A549 (cell line): ENCODE results near the gene PHGDH. TPM values are rescaled to one million over a fixed set of nuclear protein-coding genes. Genes with fewer than 3 reads are reported as not detected.

Source experiments
- ATAC-seq, 2 experiments: fragments of 200-7000 bp in 1 of 2; fragments of >200 bp in 1 of 2; cut with Nextera tagmentation in 1 of 2; cut with Tn5 transposase in 1 of 2; 3 replicates each; pipeline versions ENCODE4 v1.8.0 to v1.9.1; 2018 to 2020; ENCODE audit warnings: mild to moderate bottlenecking in 1 of 2, moderate library complexity in 1 of 2
- CTCF ChIA-PET: fragments of 300-600 bp; sonication (Branson Sonifier 250); formaldehyde crosslinking; extraction: SDS; loops from one replicate; lab custom pipeline; 2021; ENCODE audit warnings: antibody characterized with exemption, inconsistent platforms; lab: Yijun Ruan, JAX
- POLR2A ChIA-PET: fragments of 350-600 bp; formaldehyde crosslinking; extraction: SDS; loops from one replicate; lab custom pipeline; 2021; ENCODE audit warnings: antibody characterized with exemption, inconsistent platforms; lab: Yijun Ruan, JAX
- DNase-seq, 2 experiments: peaks; one replicate each; pipeline versions ENCODE4 v3.0.0 to v3.0.0-alpha.2; 2011 to 2016; ENCODE audit warnings: low read depth in 1 of 2, low spot score in 1 of 2
- FAIRE-seq: peaks from 2 replicates; lab custom pipeline; 2011; peaks lifted over from hg19 to GRCh38; lab: Jason Lieb, UNC
- H3K27ac ChIP-seq, 2 experiments: fragments of >200 bp; sonication (Bioruptor Twin); formaldehyde crosslinking; 3 replicates each; pipeline ENCODE4 v1.5.1; 2016 to 2017
- H3K4me1 ChIP-seq: fragments of >200 bp; sonication (Bioruptor Twin); formaldehyde crosslinking; 3 replicates; pipeline ENCODE4 v1.6.1; 2016
- H3K4me2 ChIP-seq: fragments of >200 bp; sonication (Bioruptor Twin); formaldehyde crosslinking; 3 replicates; pipeline ENCODE4 v1.6.1; 2016
- H3K4me3 ChIP-seq: fragments of >200 bp; sonication (Bioruptor Twin); formaldehyde crosslinking; 3 replicates; pipeline ENCODE4 v1.5.1; 2016
- H3K9me3 ChIP-seq: fragments of >200 bp; sonication (Bioruptor Twin); formaldehyde crosslinking; 3 replicates; pipeline ENCODE4 v1.6.1; 2016
- BHLHE40 ChIP-seq: IDR thresholded peaks from 2 replicates; pipeline ENCODE4 v1.6.1; 2012; ENCODE audit warnings: low read depth, low read length, inconsistent platforms
- CHD2 ChIP-seq: fragments of 150-350 bp; IDR thresholded peaks from 2 replicates; pipeline ENCODE4 v1.6.1; 2014; ENCODE audit warnings: low read length; ENCODE audit not compliant: partially characterized antibody
- CHD4 ChIP-seq: fragments of 200-600 bp; sonication (generic); IDR thresholded peaks from 2 replicates; pipeline ENCODE4 v1.6.1; 2016; ENCODE audit warnings: antibody characterized with exemption, mild to moderate bottlenecking, borderline replicate concordance
- CTCF ChIP-seq: fragments of >200 bp; sonication (Bioruptor Twin); formaldehyde crosslinking; IDR thresholded peaks from 3 replicates; pipeline ENCODE4 v1.5.1; 2016
- EHMT2 ChIP-seq: fragments of 200-600 bp; sonication (generic); IDR thresholded peaks from 2 replicates; pipeline ENCODE4 v1.6.1; 2016; ENCODE audit warnings: antibody characterized with exemption, low read depth, mild to moderate bottlenecking, moderate library complexity
- ELK1 ChIP-seq: fragments of 150-350 bp; IDR thresholded peaks from 2 replicates; pipeline ENCODE4 v1.6.1; 2014; ENCODE audit warnings: low read depth, mild to moderate bottlenecking, low read length
- FOSB ChIP-seq: fragments of 250-450 bp; sonication (Bioruptor Pico); IDR thresholded peaks from 2 replicates; pipeline ENCODE4 v1.5.0; 2020; ENCODE audit warnings: mild to moderate bottlenecking, moderate library complexity
- FOSL2 ChIP-seq, 2 experiments: fragments of 450-650 bp in 1 of 2; fragments of >200 bp in 1 of 2; sonication (Bioruptor Twin) in 1 of 2; formaldehyde crosslinking; IDR thresholded peaks; 2 replicates each; pipeline versions ENCODE4 v1.5.0 to v1.6.1; 2016 to 2020; ENCODE audit warnings: mild to moderate bottlenecking in 1 of 2, moderate library complexity in 1 of 2
- FOXS1 ChIP-seq: fragments of 250-450 bp; sonication (Bioruptor Pico); IDR thresholded peaks from 2 replicates; pipeline ENCODE4 v1.5.0; 2020; ENCODE audit warnings: mild to moderate bottlenecking, moderate library complexity
- JUN ChIP-seq, 2 experiments: fragments of >200 bp; sonication (Bioruptor Twin); formaldehyde crosslinking; IDR thresholded peaks; 2 replicates in 1 of 2; 3 replicates in 1 of 2; pipeline ENCODE4 v1.6.1; 2016 to 2017
- JUNB ChIP-seq: fragments of >200 bp; sonication (Bioruptor Twin); formaldehyde crosslinking; IDR thresholded peaks from 2 replicates; pipeline ENCODE4 v1.6.1; 2016
- KDM5A ChIP-seq: fragments of 200-600 bp; sonication (generic); IDR thresholded peaks from 2 replicates; pipeline ENCODE4 v1.6.1; 2016; ENCODE audit warnings: antibody characterized with exemption, mild to moderate bottlenecking
- MAX ChIP-seq: IDR thresholded peaks from 2 replicates; pipeline ENCODE4 v1.6.1; 2012
- MAZ ChIP-seq: fragments of 150-350 bp; IDR thresholded peaks from 2 replicates; pipeline ENCODE4 v1.6.1; 2014; ENCODE audit warnings: antibody characterized with exemption, low read depth, low read length, borderline replicate concordance
- NFE2L2 ChIP-seq: fragments of 150-350 bp; conservative IDR thresholded peaks from 2 replicates; pipeline ENCODE4 v1.6.1; 2014; ENCODE audit warnings: low read length
- PBX3 ChIP-seq: IDR thresholded peaks from 2 replicates; pipeline ENCODE4 v1.6.1; 2012
- RARB ChIP-seq: fragments of 250-450 bp; sonication (Bioruptor Pico); IDR thresholded peaks from 2 replicates; pipeline ENCODE4 v1.8.0; 2021; ENCODE audit warnings: mild to moderate bottlenecking, moderate library complexity
- REST ChIP-seq: fragments of 200-600 bp; sonication (generic); IDR thresholded peaks from 2 replicates; pipeline ENCODE4 v1.6.1; 2016; ENCODE audit warnings: antibody characterized with exemption, mild to moderate bottlenecking, moderate library complexity
- RFX5 ChIP-seq: fragments of 450-650 bp; IDR thresholded peaks from 2 replicates; pipeline ENCODE4 v1.7.1; 2014; ENCODE audit warnings: antibody characterized with exemption, mild to moderate bottlenecking, moderate library complexity
- TP53 ChIP-seq: fragments of 250-450 bp; sonication (Bioruptor Pico); IDR thresholded peaks from 2 replicates; pipeline ENCODE4 v1.5.0; 2021; ENCODE audit warnings: mild to moderate bottlenecking, moderate library complexity
- ZC3H11A ChIP-seq: fragments of 450-650 bp; IDR thresholded peaks from 2 replicates; pipeline ENCODE4 v1.6.1; 2014; ENCODE audit warnings: antibody characterized with exemption, mild to moderate bottlenecking
- ZFP36 ChIP-seq: fragments of 450-650 bp; IDR thresholded peaks from 2 replicates; pipeline ENCODE4 v1.6.1; 2014; ENCODE audit warnings: borderline replicate concordance; ENCODE audit not compliant: partially characterized antibody
- ZNF302 ChIP-seq: fragments of 250-450 bp; sonication (Bioruptor Pico); IDR thresholded peaks from 2 replicates; pipeline ENCODE4 v1.9.0; 2021; ENCODE audit warnings: inconsistent platforms, mild to moderate bottlenecking, moderate library complexity
- WGBS: methylation state at CpG from one replicate; pipeline ENCODE4 v1.1.6; 2017; ENCODE audit errors: missing lambda C conversion rate; 5-methylcytosine and 5-hydroxymethylcytosine counted together
- polyA plus RNA-seq, 4 experiments: library from polyadenylated mRNA; depleted of rRNA in 3 of 4; stranded (reverse); fragments of >200 nt; fragmentation: RNase III in 1 of 4; extraction: RNeasy Plus Mini Kit Qiagen cat#74134 plus additional on column Dnase treatment in 1 of 4; gene quantifications; 2 replicates in 3 of 4; 3 replicates in 1 of 4; pipeline ENCODE4 v1.2.3, GENCODE V29; 2011 to 2017

PHGDH gene
- polyA plus RNA-seq, 2 of the 4 experiments (the other 2 are of a cell fraction) = 41.4 to 65.6 TPM

- no peak for TF ChIP-seq KDM5A
Observed at GRCh38 chr1:119724611-119725218, 13.0 kb downstream of the PHGDH start (continued).

GRCh38 chr1:119725626-119726025 is 13.9 kb downstream of the PHGDH start:
- no peak overlapping the region for H3K4me3 ChIP-seq
- ChIA-PET CTCF (interaction anchor here (0.9 to 1.6 kb wide), 2 partner anchors 18 to 21 kb away, joined by 3 to 8 read pairs; no protein-coding TSS in a partner anchor), POLR2A (no interaction called here)
- no peak overlapping the region for H3K27ac ChIP-seq
- 93% methylated on average over 5 of the region's 5 CpGs for WGBS
- FAIRE-seq = no peak
- TF ChIP-seq FOXS1 (no peak), ZC3H11A (no peak), FOSB (CRISPR knock-in tag) (no peak), JUN (IDR thresholded peaks at IDR 0.05) (no peak), ELK1 (no peak), CTCF (no peak), CHD4 (no peak), EHMT2 (no peak)
- H3K9me3 ChIP-seq = no peaks in the 10 kb centered on the region
- ATAC-seq = no peak
- no peak for DNase-seq
- no peaks in the 10 kb centered on the region for H3K4me1 ChIP-seq
- H3K4me2 ChIP-seq = no peak overlapping the region

GRCh38 chr1:119727991-119728390 is 16.3 kb downstream of the PHGDH start:
- no peak for TF ChIP-seq CHD2
- no peak for TF ChIP-seq JUNB
- no peak for TF ChIP-seq RARB (CRISPR knock-in tag)
- no peak for TF ChIP-seq ZFP36
- TF ChIP-seq TP53 (CRISPR knock-in tag) = no peak
- no peak for TF ChIP-seq RFX5
- no peak for TF ChIP-seq CHD4
- no peak for TF ChIP-seq MAZ
- TF ChIP-seq ZNF302 = no peak
- no peak for TF ChIP-seq MAX
- no peak for TF ChIP-seq NFE2L2
- TF ChIP-seq FOSL2 (IDR thresholded peaks at IDR 0.05) = no peak
- no peak for TF ChIP-seq FOSL2 (CRISPR knock-in tag; IDR thresholded peaks at IDR 0.05)
- no peak for TF ChIP-seq BHLHE40
- no peak for TF ChIP-seq PBX3
- no peak for TF ChIP-seq REST
- no peak for TF ChIP-seq KDM5A
- TF ChIP-seq, all 56 proteins: peak for 0
- Histone ChIP-seq H3K4me2 (no peak overlapping the region), H3K9me3 (no peaks in the 10 kb centered on the region), H3K4me3 (no peak overlapping the region), H3K27ac (no peak overlapping the region), H3K4me1 (no peaks in the 10 kb centered on the region)
- ChIA-PET POLR2A (interaction anchor here (1.5 kb wide), 1 partner anchor 15 kb away, joined by 4 read pairs; no protein-coding TSS in a partner anchor), CTCF (interaction anchor here (2.0 kb wide), 1 partner anchor 16 kb away, joined by 9 read pairs; no protein-coding TSS in a partner anchor)
- no peak for ATAC-seq
- no peak for DNase-seq
- no peak for FAIRE-seq
- WGBS = 56% methylated on average over 1 of the region's 1 CpG
